ENCODE data around the gene FBXL22. TPM values are rescaled to one million over a fixed set of nuclear protein-coding genes. Genes with fewer than 3 reads are reported as not detected.

The FBXL22 gene
- total RNA-seq, 1 experiment from 2014 or later = 0.49 TPM

GRCh38 chr15:63586790-63587189, 10.4 kb upstream of the FBXL22 start:
- ATAC-seq = peak; percentile 44; the same call in 1 of the 2 replicates
- ChIA-PET RAD21 (ENCODE audit: low non-redundant PET in 1 of 2, low total read pairs in 2 of 2, uncharacterized antibody in 2 of 2, unreplicated experiment in 2 of 2) (no interaction called here), POLR2A (no interaction called here), CTCF (no interaction called here)
- Histone ChIP-seq H3K9ac (ENCODE audit: low read length) (no peak overlapping the region), H3K27me3 (ENCODE audit: insufficient read depth, low read length) (no peaks in the 10 kb centered on the region), H3K27ac (ENCODE audit: low read depth, low read length) (no peak overlapping the region), H2AFZ (ENCODE audit: low read depth, low read length, poor library complexity, severe bottlenecking) (no peak overlapping the region), H3K9me3 (ENCODE audit: control insufficient read depth in 1 of 2, insufficient read depth in 1 of 2, low read depth in 1 of 2, low read length in 2 of 2) (no peaks in the 10 kb centered on the region), H3K36me3 (ENCODE audit: control insufficient read depth in 1 of 2, insufficient read depth in 2 of 2, low read length in 2 of 2) (peaks cover 22 to 24% of the 10 kb centered on the region in 2 experiments), H3K9me2 (ENCODE audit: insufficient read depth) (no peaks in the 10 kb centered on the region), H3K4me2 (ENCODE audit: low read length) (no peak overlapping the region), H3K4me1 (ENCODE audit: control insufficient read depth in 1 of 2, insufficient read depth in 2 of 2, low read length in 2 of 2) (no peaks in the 10 kb centered on the region), H4K20me1 (ENCODE audit: insufficient read depth) (no peaks in the 10 kb centered on the region), H3K79me2 (ENCODE audit: insufficient read depth, low read length) (no peaks in the 10 kb centered on the region), H3K4me3 (replicated peaks in 1 of 2; ENCODE audit: low read depth in 1 of 2, low read length in 2 of 2) (no peak overlapping the region)
- TF ChIP-seq SIN3A (IDR thresholded peaks at IDR 0.05; ENCODE audit: low read depth) (no peak), ELF1 (IDR thresholded peaks at IDR 0.05; ENCODE audit: borderline replicate concordance, low read depth) (no peak), ATF3 (IDR thresholded peaks at IDR 0.05) (no peak), CTCF (IDR thresholded peaks at IDR 0.05 in 2 of 3, conservative IDR thresholded peaks at IDR 0.05 in 1 of 3; ENCODE audit: borderline replicate concordance in 1 of 3, insufficient read depth in 1 of 3, low read depth in 2 of 3, low read length in 2 of 3) (0 out of 6 replicates have a peak, but pooled peaks of 2 of the 3 experiments have one; percentile 2 to 16), REST (IDR thresholded peaks at IDR 0.05; ENCODE audit: low read depth) (no peak), ZNF274 (IDR thresholded peaks at IDR 0.05; ENCODE audit: low read depth, low read length) (no peak), EGR1 (IDR thresholded peaks at IDR 0.05; ENCODE audit: low read depth) (no peak), RAD21 (IDR thresholded peaks at IDR 0.05; ENCODE audit: low read depth) (no peak), TCF7L2 (IDR thresholded peaks at IDR 0.05; ENCODE audit: borderline replicate concordance, extremely low read depth, insufficient read depth, insufficient read length) (no peak)
- no TSS peak for BruUV-seq (replicated peaks)
- DNase-seq (ENCODE audit: low read depth, low spot score) = no peak
- intact Hi-C loops (cut with micrococcal nuclease) = no loop called here

All from HCT116 (cell line).